Esophagus squamous epithelium (tissue), 5 donors: Measurements from ENCODE around the gene PSMD2. TPM values are rescaled to one million over a fixed set of nuclear protein-coding genes. Genes with fewer than 3 reads are reported as not detected.

Source experiments
- DNase-seq: peaks from one replicate; lab custom pipeline; 2025; lab: John Stamatoyannopoulos, UW
- H3K27ac ChIP-seq, 4 donors: fragments of 200-600 bp; sonication (generic); one replicate each; pipeline ENCODE4 v1.5.1; 2016 to 2019; ENCODE audit warnings: mild to moderate bottlenecking in 1 of 4
- H3K27me3 ChIP-seq, 4 donors: fragments of 200-600 bp; sonication (generic); 1 replicate in 3 of 4; 2 replicates in 1 of 4; pipeline versions ENCODE4 v1.5.1 to v1.6.0; 2017 to 2021; ENCODE audit warnings: antibody characterized with exemption in 1 of 4
- H3K36me3 ChIP-seq, 3 donors: fragments of 200-600 bp; sonication (generic); one replicate each; pipeline ENCODE4 v1.5.1; 2016 to 2019
- H3K4me1 ChIP-seq, 3 donors: fragments of 200-600 bp; sonication (generic); one replicate each; pipeline ENCODE4 v1.5.1; 2017 to 2019
- H3K4me3 ChIP-seq, 4 donors: fragments of 200-600 bp; sonication (generic); 1 replicate in 3 of 4; 2 replicates in 1 of 4; pipeline ENCODE4 v1.5.1; 2016 to 2019; ENCODE audit warnings: mild to moderate bottlenecking in 2 of 4, moderate library complexity in 1 of 4
- H3K9me3 ChIP-seq, 3 donors: fragments of 200-600 bp; sonication (generic); one replicate each; pipeline ENCODE4 v1.5.1; 2016 to 2019
- POLR2A ChIP-seq, 4 donors: fragments of 450-650 bp; IDR thresholded peaks; one replicate each; pipeline ENCODE4 v1.6.1; 2017; ENCODE audit warnings: antibody characterized with exemption in 4 of 4, mild to moderate bottlenecking in 4 of 4, moderate library complexity in 3 of 4
- WGBS, 2 donors: methylation state at CpG; one replicate each; pipeline ENCODE4 v1.1.5; 2018; 5-methylcytosine and 5-hydroxymethylcytosine counted together
- intact Hi-C: fragments of 100-400 bp; cut with DNase I; formaldehyde crosslinking; loops from one replicate; pipeline ENCODE4 v1.15.0; 2022
- total RNA-seq, 4 donors: library from RNA; depleted of rRNA; stranded (reverse); fragments of >200 nt; gene quantifications; one replicate each; pipeline ENCODE4 v1.1.0, GENCODE V29; 2016
- TF ChIP-seq, protein P1 (sequence below), 6 experiments: fragments of 450-650 bp in 4 of 6; fragments of 200-600 bp in 2 of 6; sonication (generic) in 2 of 6; IDR thresholded peaks; one replicate each; pipeline ENCODE4 v1.5.1; 2016 to 2019; ENCODE audit warnings: antibody characterized with exemption in 6 of 6, mild to moderate bottlenecking in 4 of 6, moderate library complexity in 4 of 6
- donor health status: DM: yes; HTN: yes; CAD: no.

The PSMD2 gene
- total RNA-seq, 4 donors from 2014 or later, result 209 to 362 (median 235) TPM

DNA sequence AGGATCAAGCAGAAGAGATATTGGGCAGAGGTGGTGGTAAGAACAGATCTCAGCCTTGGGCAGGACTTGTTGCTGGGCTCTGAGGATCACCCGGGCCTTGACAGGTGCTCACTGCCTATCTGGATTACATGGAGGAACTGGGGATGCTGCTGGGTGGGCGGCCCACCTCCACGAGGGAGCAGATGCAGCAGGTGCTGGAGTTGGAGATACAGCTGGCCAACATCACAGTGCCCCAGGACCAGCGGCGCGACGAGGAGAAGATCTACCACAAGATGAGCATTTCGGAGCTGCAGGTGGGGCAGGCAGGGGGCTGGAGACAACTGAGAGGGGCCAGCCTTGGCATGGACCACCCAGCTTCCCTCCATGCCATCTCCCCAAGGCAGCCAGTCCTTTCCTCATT is 15.4 kb upstream of the PSMD2 start:
- TF ChIP-seq, protein P1, sequence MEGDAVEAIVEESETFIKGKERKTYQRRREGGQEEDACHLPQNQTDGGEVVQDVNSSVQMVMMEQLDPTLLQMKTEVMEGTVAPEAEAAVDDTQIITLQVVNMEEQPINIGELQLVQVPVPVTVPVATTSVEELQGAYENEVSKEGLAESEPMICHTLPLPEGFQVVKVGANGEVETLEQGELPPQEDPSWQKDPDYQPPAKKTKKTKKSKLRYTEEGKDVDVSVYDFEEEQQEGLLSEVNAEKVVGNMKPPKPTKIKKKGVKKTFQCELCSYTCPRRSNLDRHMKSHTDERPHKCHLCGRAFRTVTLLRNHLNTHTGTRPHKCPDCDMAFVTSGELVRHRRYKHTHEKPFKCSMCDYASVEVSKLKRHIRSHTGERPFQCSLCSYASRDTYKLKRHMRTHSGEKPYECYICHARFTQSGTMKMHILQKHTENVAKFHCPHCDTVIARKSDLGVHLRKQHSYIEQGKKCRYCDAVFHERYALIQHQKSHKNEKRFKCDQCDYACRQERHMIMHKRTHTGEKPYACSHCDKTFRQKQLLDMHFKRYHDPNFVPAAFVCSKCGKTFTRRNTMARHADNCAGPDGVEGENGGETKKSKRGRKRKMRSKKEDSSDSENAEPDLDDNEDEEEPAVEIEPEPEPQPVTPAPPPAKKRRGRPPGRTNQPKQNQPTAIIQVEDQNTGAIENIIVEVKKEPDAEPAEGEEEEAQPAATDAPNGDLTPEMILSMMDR (IDR thresholded peaks at IDR 0.05), result no peak
- no peak for TF ChIP-seq POLR2A (IDR thresholded peaks at IDR 0.05)
- WGBS, 2 donors, result 95 to 96% methylated on average over 7 of the region's 8 CpGs
- Histone ChIP-seq H3K27ac (no peak overlapping the region), H3K4me1 (no peaks in the 10 kb centered on the region), H3K9me3 (no peaks in the 10 kb centered on the region), H3K4me3 (no peak overlapping the region), H3K36me3 (no peaks in the 10 kb centered on the region), H3K27me3 (peaks cover 0 to 12% (median 0%) of the 10 kb centered on the region in 4 donors)
- intact Hi-C loops, result loop anchor here (10.0 kb wide), 1 partner anchor 389 kb away; no protein-coding TSS in a partner anchor
- DNase-seq, result no peak

DNA sequence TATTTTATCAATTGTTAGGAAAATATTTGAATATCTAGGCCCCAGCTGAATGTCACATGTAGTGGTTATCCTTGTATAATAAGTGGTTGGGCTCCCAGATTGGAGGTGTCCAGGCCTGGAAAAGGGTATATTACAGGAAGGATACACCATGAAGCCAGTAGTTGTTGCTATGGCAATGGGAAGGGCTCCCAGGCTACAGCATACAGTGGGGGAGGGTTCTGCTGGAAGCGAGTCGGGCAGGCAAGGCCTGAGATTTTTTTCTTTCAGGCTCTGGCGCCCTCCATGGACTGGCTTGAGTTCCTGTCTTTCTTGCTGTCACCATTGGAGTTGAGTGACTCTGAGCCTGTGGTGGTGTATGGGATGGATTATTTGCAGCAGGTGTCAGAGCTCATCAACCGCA is 14.3 kb upstream of the PSMD2 start:
- no peak for DNase-seq
- no peak for TF ChIP-seq POLR2A (IDR thresholded peaks at IDR 0.05)
- TF ChIP-seq, protein P1 (IDR thresholded peaks at IDR 0.05), result peak in 1 of 6 experiments; percentile 37
- no peak overlapping the region for H3K27ac ChIP-seq
- H3K9me3 ChIP-seq, result no peaks in the 10 kb centered on the region
- peaks cover 0 to 19% (median 0%) of the 10 kb centered on the region in 4 donors for H3K27me3 ChIP-seq
- WGBS, 2 donors, result 9 to 27% methylated on average over 3 of the region's 4 CpGs
- no peaks in the 10 kb centered on the region for H3K36me3 ChIP-seq
- H3K4me1 ChIP-seq, result no peaks in the 10 kb centered on the region
- intact Hi-C loops, result loop anchor here (10.0 kb wide), 1 partner anchor 390 kb away; no protein-coding TSS in a partner anchor
- no peak overlapping the region for H3K4me3 ChIP-seq

DNA sequence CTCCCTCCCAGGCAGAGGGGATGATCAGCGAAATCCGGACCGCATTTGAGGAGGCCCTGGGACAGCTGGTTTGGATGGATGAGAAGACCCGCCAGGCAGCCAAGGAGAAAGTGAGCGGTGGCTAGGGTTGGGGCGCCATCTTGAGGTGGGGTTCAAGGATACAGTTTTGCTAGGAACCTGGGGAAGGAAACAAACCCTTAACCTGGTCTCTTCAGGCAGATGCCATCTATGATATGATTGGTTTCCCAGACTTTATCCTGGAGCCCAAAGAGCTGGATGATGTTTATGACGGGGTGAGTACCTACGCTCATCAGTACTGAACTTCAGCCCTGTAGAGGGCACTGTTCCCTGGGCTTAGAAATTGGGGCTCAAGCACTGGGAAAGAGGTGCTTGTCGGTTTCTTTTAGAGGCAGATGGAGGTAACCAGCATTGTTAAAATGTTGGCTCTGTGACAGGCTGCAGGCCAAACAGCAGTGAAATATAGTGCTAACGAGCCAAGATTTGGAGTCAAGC is 9.6 kb upstream of the PSMD2 start:
- no peak for TF ChIP-seq POLR2A (IDR thresholded peaks at IDR 0.05)
- TF ChIP-seq, protein P1 (IDR thresholded peaks at IDR 0.05), result peak; percentile 25 to 63 (median 41)
- intact Hi-C loops, result loop anchor here (10.0 kb wide), 1 partner anchor 395 kb away; no protein-coding TSS in a partner anchor
- Histone ChIP-seq H3K4me3 (no peak overlapping the region), H3K36me3 (no peaks in the 10 kb centered on the region), H3K4me1 (no peaks in the 10 kb centered on the region), H3K27me3 (peaks cover 0 to 24% (median 0%) of the 10 kb centered on the region in 4 donors), H3K27ac (no peak overlapping the region), H3K9me3 (no peaks in the 10 kb centered on the region)
- no peak for DNase-seq
- 6 to 9% methylated on average over 7 to 10 of the region's 10 CpGs for WGBS, 2 donors

DNA sequence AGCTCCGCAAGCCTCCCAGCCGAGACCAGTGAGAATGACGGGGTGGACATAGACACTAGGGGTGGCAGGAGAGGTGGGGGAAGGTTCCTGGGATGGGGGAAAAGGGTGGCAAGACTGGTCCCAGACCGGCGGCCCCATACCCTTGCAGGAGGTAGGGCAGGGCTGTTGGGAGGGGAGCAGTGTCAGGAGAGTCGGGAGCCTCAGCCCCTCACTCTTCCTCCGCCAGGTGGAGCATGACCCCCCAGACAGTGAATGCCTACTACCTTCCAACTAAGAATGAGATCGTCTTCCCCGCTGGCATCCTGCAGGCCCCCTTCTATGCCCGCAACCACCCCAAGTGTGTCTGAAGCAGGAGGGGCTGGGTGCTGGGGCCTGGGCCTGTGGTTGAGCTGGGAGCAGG is 8.7 kb upstream of the PSMD2 start:
- TF ChIP-seq POLR2A (IDR thresholded peaks at IDR 0.05), result no peak
- TF ChIP-seq, protein P1 (IDR thresholded peaks at IDR 0.05), result no peak
- H3K27me3 ChIP-seq, result peaks cover 0 to 24% (median 0%) of the 10 kb centered on the region in 4 donors
- H3K36me3 ChIP-seq, result no peaks in the 10 kb centered on the region
- intact Hi-C loops, result no loop called here
- WGBS, 2 donors, result 75 to 100% methylated on average over 1 to 5 of the region's 10 CpGs
- H3K27ac ChIP-seq, result no peak overlapping the region
- no peaks in the 10 kb centered on the region for H3K4me1 ChIP-seq
- no peak overlapping the region for H3K4me3 ChIP-seq
- H3K9me3 ChIP-seq, result no peaks in the 10 kb centered on the region
- no peak for DNase-seq

DNA sequence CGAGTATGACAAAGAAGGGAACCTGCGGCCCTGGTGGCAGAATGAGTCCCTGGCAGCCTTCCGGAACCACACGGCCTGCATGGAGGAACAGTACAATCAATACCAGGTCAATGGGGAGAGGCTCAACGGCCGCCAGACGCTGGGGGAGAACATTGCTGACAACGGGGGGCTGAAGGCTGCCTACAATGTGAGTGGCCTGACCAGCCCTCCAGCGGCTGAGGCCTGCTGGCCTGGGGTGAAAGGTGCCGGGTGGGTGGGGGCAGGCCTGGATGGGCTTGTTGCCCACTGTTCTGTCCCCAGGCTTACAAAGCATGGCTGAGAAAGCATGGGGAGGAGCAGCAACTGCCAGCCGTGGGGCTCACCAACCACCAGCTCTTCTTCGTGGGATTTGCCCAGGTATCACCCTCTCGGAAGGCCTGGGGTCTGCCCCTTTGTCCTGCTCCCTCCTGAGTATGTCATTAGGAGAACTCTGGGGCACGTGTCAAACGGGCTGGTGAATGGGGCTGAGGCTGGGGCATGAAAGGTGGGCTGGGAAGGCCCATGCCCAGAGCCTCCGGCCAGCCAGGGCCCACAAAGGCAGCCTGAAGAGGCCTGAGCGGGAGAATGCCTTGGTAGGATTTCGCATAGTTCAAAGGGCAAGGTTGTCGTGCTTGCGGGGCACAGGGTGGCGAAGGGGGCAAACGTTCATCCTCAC is 7.8 kb upstream of the PSMD2 start:
- no peaks in the 10 kb centered on the region for H3K36me3 ChIP-seq
- no peak for DNase-seq
- H3K9me3 ChIP-seq, result no peaks in the 10 kb centered on the region
- H3K27me3 ChIP-seq, result peaks cover 0 to 24% (median 0%) of the 10 kb centered on the region in 4 donors
- no peak for TF ChIP-seq POLR2A (IDR thresholded peaks at IDR 0.05)
- TF ChIP-seq, protein P1 (IDR thresholded peaks at IDR 0.05), result no peak
- intact Hi-C loops, result no loop called here
- WGBS, 2 donors, result 88 to 92% methylated on average over 15 to 19 of the region's 22 CpGs
- H3K27ac ChIP-seq, result no peak overlapping the region
- H3K4me3 ChIP-seq, result no peak overlapping the region
- no peaks in the 10 kb centered on the region for H3K4me1 ChIP-seq
